ENCODE measurements around the gene NFAM1. TPM values are rescaled to one million over a fixed set of nuclear protein-coding genes. Genes with fewer than 3 reads are reported as not detected.

Gene NFAM1
- total RNA-seq, 6 experiments from 2014 or later, result not detected

DNA sequence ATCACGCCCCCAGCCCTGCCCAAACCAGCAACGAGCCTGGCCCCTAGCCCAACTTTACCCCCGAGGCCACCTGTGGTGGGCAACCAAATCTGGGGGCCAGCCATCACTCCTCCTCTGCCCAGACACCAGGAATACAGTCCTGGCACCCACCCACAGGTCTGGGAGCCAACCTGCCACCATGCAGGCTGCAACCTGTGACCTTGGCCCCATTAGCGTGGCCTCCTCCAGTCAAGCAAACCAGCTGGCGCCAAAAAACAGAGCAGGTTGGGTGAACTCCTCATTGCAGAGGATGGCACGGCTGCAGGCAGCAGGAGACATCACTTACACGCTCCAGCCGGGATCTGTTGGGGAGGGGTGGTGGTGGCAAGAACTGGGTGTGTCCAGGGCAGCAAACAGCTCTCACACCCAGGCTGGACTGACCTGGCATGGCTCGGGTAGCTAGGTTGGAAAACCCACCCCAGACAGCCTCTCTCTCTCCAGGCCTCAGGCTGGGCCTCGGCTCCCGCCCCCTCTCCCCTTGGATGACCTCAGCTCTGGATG, 96.3 kb downstream of the NFAM1 start:
- TF ChIP-seq, protein P1, sequence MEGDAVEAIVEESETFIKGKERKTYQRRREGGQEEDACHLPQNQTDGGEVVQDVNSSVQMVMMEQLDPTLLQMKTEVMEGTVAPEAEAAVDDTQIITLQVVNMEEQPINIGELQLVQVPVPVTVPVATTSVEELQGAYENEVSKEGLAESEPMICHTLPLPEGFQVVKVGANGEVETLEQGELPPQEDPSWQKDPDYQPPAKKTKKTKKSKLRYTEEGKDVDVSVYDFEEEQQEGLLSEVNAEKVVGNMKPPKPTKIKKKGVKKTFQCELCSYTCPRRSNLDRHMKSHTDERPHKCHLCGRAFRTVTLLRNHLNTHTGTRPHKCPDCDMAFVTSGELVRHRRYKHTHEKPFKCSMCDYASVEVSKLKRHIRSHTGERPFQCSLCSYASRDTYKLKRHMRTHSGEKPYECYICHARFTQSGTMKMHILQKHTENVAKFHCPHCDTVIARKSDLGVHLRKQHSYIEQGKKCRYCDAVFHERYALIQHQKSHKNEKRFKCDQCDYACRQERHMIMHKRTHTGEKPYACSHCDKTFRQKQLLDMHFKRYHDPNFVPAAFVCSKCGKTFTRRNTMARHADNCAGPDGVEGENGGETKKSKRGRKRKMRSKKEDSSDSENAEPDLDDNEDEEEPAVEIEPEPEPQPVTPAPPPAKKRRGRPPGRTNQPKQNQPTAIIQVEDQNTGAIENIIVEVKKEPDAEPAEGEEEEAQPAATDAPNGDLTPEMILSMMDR (IDR thresholded peaks at IDR 0.05), result no peak
- Mint-ChIP-seq H3K9me3 (no peaks in the 10 kb centered on the region), H3K27me3 (ENCODE audit: insufficient read depth) (peaks cover 30% of the 10 kb centered on the region)

DNA sequence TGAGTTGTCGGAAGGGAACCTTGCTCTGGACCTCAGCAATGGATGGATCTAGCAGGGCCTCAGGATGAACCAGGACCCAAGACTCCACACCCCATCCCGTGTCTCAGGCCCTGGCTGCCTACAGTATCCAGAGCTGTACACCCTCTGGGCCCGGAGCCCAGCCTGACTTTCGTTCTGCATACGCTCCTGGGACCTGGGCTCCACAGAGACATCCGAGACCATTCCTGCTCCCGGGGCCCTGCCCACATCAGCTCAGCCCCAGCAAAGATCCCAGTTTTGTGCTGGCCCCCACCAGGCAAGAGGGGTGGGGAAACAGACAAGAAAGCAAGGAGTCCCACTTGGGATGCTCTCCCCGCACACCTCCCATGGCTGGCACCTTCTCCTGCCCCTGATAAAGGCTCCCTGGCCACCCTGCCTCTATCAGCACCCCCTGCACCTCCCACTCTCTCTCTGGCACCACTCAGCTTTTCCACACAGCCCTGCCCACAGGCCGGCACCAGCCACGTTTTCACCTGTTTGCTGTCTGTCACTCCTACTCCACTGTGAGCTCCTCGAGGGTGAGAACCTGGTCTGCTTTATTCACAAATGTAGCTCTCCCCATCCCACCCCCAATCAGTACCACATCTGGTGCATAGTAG, 97.2 kb downstream of the NFAM1 start:
- Mint-ChIP-seq H3K9me3 (no peaks in the 10 kb centered on the region), H3K27ac (no peak overlapping the region), H3K4me3 (no peak overlapping the region), H3K36me3 (ENCODE audit: low read depth) (no peaks in the 10 kb centered on the region), H3K4me1 (ENCODE audit: low read depth) (no peaks in the 10 kb centered on the region), H3K27me3 (ENCODE audit: insufficient read depth) (peaks cover 26% of the 10 kb centered on the region)
- TF ChIP-seq, protein P1 (IDR thresholded peaks at IDR 0.05), result no peak
- DNase-seq, result no peak

More for the DNA sequence above, 96.3 kb downstream of the NFAM1 start:
- no peak for DNase-seq
- H3K27ac Mint-ChIP-seq, result no peak overlapping the region
- no peaks in the 10 kb centered on the region for H3K36me3 Mint-ChIP-seq (ENCODE audit: low read depth)
- H3K4me3 Mint-ChIP-seq, result no peak overlapping the region
- H3K4me1 Mint-ChIP-seq (ENCODE audit: low read depth), result no peaks in the 10 kb centered on the region

DNA sequence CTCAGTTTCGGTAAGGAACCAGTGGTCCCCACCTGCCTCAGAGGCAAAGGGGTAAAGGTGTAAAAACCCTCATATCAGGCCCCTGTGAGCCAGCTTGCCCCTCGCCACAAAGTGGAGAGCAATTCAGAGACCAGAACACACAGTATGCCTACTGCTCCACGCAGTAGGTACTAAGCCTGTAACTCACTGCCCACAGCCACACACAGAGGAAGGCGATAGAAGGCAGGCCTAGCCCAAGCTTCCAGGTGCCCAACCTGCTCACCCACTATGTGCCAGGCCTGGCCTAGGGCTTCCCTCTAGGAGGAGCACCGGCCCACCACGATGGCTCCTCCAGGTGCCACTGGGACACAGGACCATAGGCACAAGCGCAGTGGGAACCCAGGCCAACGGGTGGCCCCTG, 98.7 kb downstream of the NFAM1 start:
- H3K4me3 Mint-ChIP-seq, result no peak overlapping the region
- no peaks in the 10 kb centered on the region for H3K9me3 Mint-ChIP-seq
- peaks cover 17% of the 10 kb centered on the region for H3K27me3 Mint-ChIP-seq (ENCODE audit: insufficient read depth)
- DNase-seq, result no peak
- TF ChIP-seq, protein P1 (IDR thresholded peaks at IDR 0.05), result no peak
- no peaks in the 10 kb centered on the region for H3K4me1 Mint-ChIP-seq (ENCODE audit: low read depth)
- H3K27ac Mint-ChIP-seq, result no peak overlapping the region
- H3K36me3 Mint-ChIP-seq (ENCODE audit: low read depth), result no peaks in the 10 kb centered on the region

DNA sequence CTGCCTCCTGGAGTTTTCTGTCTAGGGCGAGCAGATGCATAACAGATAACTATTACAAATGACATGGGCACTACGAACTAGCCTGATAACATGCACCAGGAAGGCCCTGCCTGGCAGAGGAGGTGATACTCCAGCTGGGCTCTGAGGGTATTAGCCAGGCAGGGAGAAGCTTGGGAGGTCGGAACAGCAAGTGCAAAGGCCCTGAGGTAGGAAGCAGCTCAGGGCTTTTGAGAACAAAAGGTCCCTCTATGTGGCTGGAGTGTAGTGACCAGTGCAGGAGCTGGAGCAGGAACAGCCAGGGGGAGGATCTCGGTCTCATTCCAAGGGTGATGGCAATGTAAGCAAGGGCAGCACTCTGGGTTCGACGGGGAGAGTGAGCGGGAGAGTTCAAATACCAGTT, 100.1 kb downstream of the NFAM1 start:
- no peaks in the 10 kb centered on the region for H3K4me1 Mint-ChIP-seq (ENCODE audit: low read depth)
- DNase-seq, result no peak
- peaks cover 13% of the 10 kb centered on the region for H3K27me3 Mint-ChIP-seq (ENCODE audit: insufficient read depth)
- no peak overlapping the region for H3K27ac Mint-ChIP-seq
- H3K4me3 Mint-ChIP-seq, result no peak overlapping the region
- no peaks in the 10 kb centered on the region for H3K36me3 Mint-ChIP-seq (ENCODE audit: low read depth)
- no peaks in the 10 kb centered on the region for H3K9me3 Mint-ChIP-seq
- TF ChIP-seq, protein P1 (IDR thresholded peaks at IDR 0.05), result no peak

DNA sequence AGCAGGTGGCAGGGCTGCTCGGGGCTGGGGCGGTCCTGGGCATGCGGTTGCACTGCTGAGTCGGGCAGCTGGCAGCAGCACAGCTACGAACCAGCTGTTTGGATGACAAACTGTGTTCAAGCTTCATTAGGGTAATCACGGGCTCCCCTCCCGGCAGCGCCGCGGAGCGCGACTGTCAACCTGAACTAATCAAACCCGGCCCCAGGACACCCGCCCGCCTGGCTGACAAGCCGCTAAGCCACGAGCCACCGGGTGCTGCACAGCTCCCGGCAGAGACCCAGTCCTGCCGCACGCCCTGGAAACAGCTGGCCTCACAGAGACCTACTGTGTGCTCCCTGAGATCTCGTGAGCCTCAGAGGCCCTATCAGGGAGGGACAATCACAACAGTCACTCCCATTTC, 101.2 kb downstream of the NFAM1 start:
- Mint-ChIP-seq H3K36me3 (ENCODE audit: low read depth) (no peaks in the 10 kb centered on the region), H3K9me3 (no peaks in the 10 kb centered on the region), H3K27ac (no peak overlapping the region), H3K27me3 (ENCODE audit: insufficient read depth) (peaks cover 9% of the 10 kb centered on the region), H3K4me3 (no peak overlapping the region), H3K4me1 (ENCODE audit: low read depth) (no peaks in the 10 kb centered on the region)
- TF ChIP-seq, protein P1 (IDR thresholded peaks at IDR 0.05), result no peak
- no peak for DNase-seq

Other genes with a start within 250 kb of the NFAM1 start
- gene TCF20, start 161.8 kb downstream of the NFAM1 start, total RNA-seq (2021; fragmentation: NEBNext Ultra II Directional; extraction: Animal tissue kit (Norgen Biotek cat#: 25700)), result 10 to 100 TPM; 26.7 to 33.4 (median 30.1) TPM
- 100 to 1,000 TPM in 2 of 6 experiments, 10 to 100 TPM in 4; 88.7 to 107 (median 97.5) TPM for gene RRP7A, start 87.4 kb upstream of the NFAM1 start, total RNA-seq (2021; fragmentation: NEBNext Ultra II Directional; extraction: Animal tissue kit (Norgen Biotek cat#: 25700))
- gene SERHL2, start 121.6 kb upstream of the NFAM1 start, total RNA-seq (2021; fragmentation: NEBNext Ultra II Directional; extraction: Animal tissue kit (Norgen Biotek cat#: 25700)), result 1 to 10 TPM; 4.2 to 6.2 (median 4.8) TPM
- 10 to 100 TPM; 54.2 to 63.7 (median 58.1) TPM for gene POLDIP3, start 182.5 kb upstream of the NFAM1 start, total RNA-seq (2021; fragmentation: NEBNext Ultra II Directional; extraction: Animal tissue kit (Norgen Biotek cat#: 25700))
- gene ATP5MGL, start 208.2 kb upstream of the NFAM1 start, total RNA-seq (2021; fragmentation: NEBNext Ultra II Directional; extraction: Animal tissue kit (Norgen Biotek cat#: 25700)), result under 1 TPM in 3 of 6 experiments, not detected in 3; 0.26 to 0.64 (median 0.54) TPM
- 100 to 1,000 TPM; 315 to 413 (median 347) TPM for gene CYB5R3, start 217.0 kb upstream of the NFAM1 start, total RNA-seq (2021; fragmentation: NEBNext Ultra II Directional; extraction: Animal tissue kit (Norgen Biotek cat#: 25700))